Natural killer cell (primary cell): ENCODE measurements around the gene COL19A1. TPM values are rescaled to one million over a fixed set of nuclear protein-coding genes. Genes with fewer than 3 reads are reported as not detected.

ENCODE experiments used
- ATAC-seq, 3 donors: fragments of 150-1000 bp in 2 of 3; fragments of 200-7000 bp in 1 of 3; cut with Tn5 transposase; 1 replicate in 1 of 3; 2 replicates in 2 of 3; pipeline ENCODE4 v1.10.0; 2021; ENCODE audit warnings: mild to moderate bottlenecking in 2 of 3, moderate library complexity in 2 of 3
- DNase-seq, 2 donors: peaks; one replicate each; pipeline versions ENCODE4 v3.0.0 to v3.0.0-alpha.2; 2013 to 2021; ENCODE audit warnings: mixed read lengths in 1 of 2
- H3K27ac ChIP-seq: one replicate; pipeline ENCODE4 v1.5.1; 2013; ENCODE audit warnings: mild to moderate bottlenecking, low read length
- H3K27me3 ChIP-seq: one replicate; pipeline ENCODE4 v1.6.1; 2013; ENCODE audit warnings: low read length; ENCODE audit not compliant: control insufficient read depth, insufficient read depth
- H3K36me3 ChIP-seq: one replicate; pipeline ENCODE4 v1.6.1; 2013; ENCODE audit warnings: low read length; ENCODE audit not compliant: control insufficient read depth, insufficient read depth
- H3K4me1 ChIP-seq: one replicate; pipeline ENCODE4 v1.6.1; 2013; ENCODE audit warnings: low read length; ENCODE audit not compliant: control insufficient read depth, insufficient read depth
- H3K4me3 ChIP-seq: one replicate; pipeline ENCODE4 v1.5.1; 2013; ENCODE audit warnings: low read length
- H3K9me3 ChIP-seq: one replicate; pipeline ENCODE4 v1.6.1; 2013; ENCODE audit warnings: low read length; ENCODE audit not compliant: control insufficient read depth, insufficient read depth
- H3K27ac Mint-ChIP-seq, 2 donors: one replicate each; pipeline ENCODE4 v1.8.0; 2022; ENCODE audit warnings: mild to moderate bottlenecking in 2 of 2, mixed read lengths in 2 of 2, moderate library complexity in 1 of 2
- H3K27me3 Mint-ChIP-seq, 2 donors: one replicate each; pipeline ENCODE4 v1.8.0; 2022; ENCODE audit warnings: low read depth in 2 of 2, mixed read lengths in 2 of 2
- H3K36me3 Mint-ChIP-seq: one replicate; pipeline ENCODE4 v1.8.0; 2022; ENCODE audit warnings: mixed read lengths
- H3K4me1 Mint-ChIP-seq, 2 donors: one replicate each; pipeline ENCODE4 v1.8.0; 2022; ENCODE audit warnings: mixed read lengths in 2 of 2
- H3K4me3 Mint-ChIP-seq: one replicate; pipeline ENCODE4 v1.8.0; 2022; ENCODE audit warnings: mild to moderate bottlenecking, moderate library complexity, mixed read lengths
- H3K9me3 Mint-ChIP-seq, 2 donors: one replicate each; pipeline ENCODE4 v1.8.0; 2022; ENCODE audit warnings: mixed read lengths in 2 of 2
- CTCF ChIP-seq: fragments of 200-600 bp; IDR thresholded peaks from one replicate; pipeline ENCODE4 v1.8.0; 2022; ENCODE audit warnings: antibody characterized with exemption
- WGBS: methylation state at CpG from one replicate; pipeline ENCODE4 v1.1.7; 2013; ENCODE audit warnings: missing lambda C conversion rate; ENCODE audit not compliant: insufficient coverage; 5-methylcytosine and 5-hydroxymethylcytosine counted together
- intact Hi-C: fragments of 100-400 bp; cut with micrococcal nuclease; formaldehyde crosslinking; loops from one replicate; pipeline ENCODE4 v1.14.2; 2022
- total RNA-seq, 4 donors: library from RNA; stranded (reverse); fragments of 120-200 nt in 1 of 4; gene quantifications; one replicate each; pipeline versions ENCODE4 v1.2.3 to v1.2.4, GENCODE V29; 2013 to 2022

Gene COL19A1
- total RNA-seq, 3 donors from 2014 or later (not counting 1 experiment from before 2014, with no cell fraction given) = 0.07 to 0.33 (median 0.18) TPM

GRCh38 chr6:69901361-69901760 is 35.0 kb downstream of the COL19A1 start:
- Mint-ChIP-seq H3K27me3 (no peaks in the 10 kb centered on the region), H3K4me3 (no peak overlapping the region), H3K4me1 (no peaks in the 10 kb centered on the region), H3K9me3 (no peaks in the 10 kb centered on the region), H3K36me3 (no peaks in the 10 kb centered on the region), H3K27ac (no peak overlapping the region)
- Histone ChIP-seq H3K9me3 (no peaks in the 10 kb centered on the region), H3K27ac (no peak overlapping the region), H3K36me3 (no peaks in the 10 kb centered on the region), H3K4me1 (no peaks in the 10 kb centered on the region), H3K27me3 (no peaks in the 10 kb centered on the region), H3K4me3 (no peak overlapping the region)
- no peak for ATAC-seq
- intact Hi-C loops = no loop called here
- DNase-seq = no peak
- TF ChIP-seq CTCF = no peak
- 100% methylated on average over 2 of the region's 3 CpGs for WGBS

- intact Hi-C loops = no loop called here
- no peaks in the 10 kb centered on the region for H3K4me1 ChIP-seq
- H3K36me3 Mint-ChIP-seq = no peaks in the 10 kb centered on the region
- H3K27me3 Mint-ChIP-seq = no peaks in the 10 kb centered on the region
- H3K9me3 ChIP-seq = no peaks in the 10 kb centered on the region
- no peak overlapping the region for H3K4me3 Mint-ChIP-seq
- H3K27me3 ChIP-seq = no peaks in the 10 kb centered on the region
- WGBS = no CpG with 5 or more reads among the region's 1 CpG
- no peaks in the 10 kb centered on the region for H3K4me1 Mint-ChIP-seq
- peaks cover 0 to 6% of the 10 kb centered on the region in 2 donors for H3K9me3 Mint-ChIP-seq
- H3K27ac ChIP-seq = no peak overlapping the region
- no peak for ATAC-seq
- DNase-seq = no peak
- H3K4me3 ChIP-seq = no peak overlapping the region
- no peak overlapping the region for H3K27ac Mint-ChIP-seq
- TF ChIP-seq CTCF = no peak
- no peaks in the 10 kb centered on the region for H3K36me3 ChIP-seq
Observed at GRCh38 chr6:69907981-69908498, 41.7 kb downstream of the COL19A1 start.

- Histone ChIP-seq H3K27me3 (no peaks in the 10 kb centered on the region), H3K36me3 (no peaks in the 10 kb centered on the region), H3K9me3 (no peaks in the 10 kb centered on the region), H3K27ac (no peak overlapping the region), H3K4me1 (no peaks in the 10 kb centered on the region), H3K4me3 (no peak overlapping the region)
- Mint-ChIP-seq H3K4me3 (no peak overlapping the region), H3K9me3 (peaks cover 0 to 8% of the 10 kb centered on the region in 2 donors), H3K4me1 (no peaks in the 10 kb centered on the region), H3K27ac (no peak overlapping the region), H3K27me3 (no peaks in the 10 kb centered on the region), H3K36me3 (no peaks in the 10 kb centered on the region)
- no peak for TF ChIP-seq CTCF
- intact Hi-C loops = no loop called here
- DNase-seq (no peak), ATAC-seq (no peak)
Observed at GRCh38 chr6:69913361-69913760, 47.0 kb downstream of the COL19A1 start.

GRCh38 chr6:69914015-69914485 is 47.7 kb downstream of the COL19A1 start:
- no peaks in the 10 kb centered on the region for H3K27me3 ChIP-seq
- Mint-ChIP-seq H3K4me3 (no peak overlapping the region), H3K27ac (no peak overlapping the region), H3K9me3 (peaks cover 0 to 8% of the 10 kb centered on the region in 2 donors), H3K4me1 (no peaks in the 10 kb centered on the region), H3K27me3 (no peaks in the 10 kb centered on the region), H3K36me3 (no peaks in the 10 kb centered on the region)
- TF ChIP-seq CTCF = no peak
- WGBS = 92% methylated on average over 2 of the region's 2 CpGs
- no peaks in the 10 kb centered on the region for H3K4me1 ChIP-seq
- H3K36me3 ChIP-seq = no peaks in the 10 kb centered on the region
- no peaks in the 10 kb centered on the region for H3K9me3 ChIP-seq
- H3K27ac ChIP-seq = no peak overlapping the region
- ATAC-seq (no peak), DNase-seq (no peak)
- intact Hi-C loops = no loop called here
- no peak overlapping the region for H3K4me3 ChIP-seq
